Measurements from ENCODE around the gene GTF2A2. TPM values are rescaled to one million over a fixed set of nuclear protein-coding genes. Genes with fewer than 3 reads are reported as not detected.

The GTF2A2 gene
- polyA plus RNA-seq, 1 donor (not counting 4 experiments of a cell fraction or from before 2014, with no cell fraction given): 77.8 TPM

DNA sequence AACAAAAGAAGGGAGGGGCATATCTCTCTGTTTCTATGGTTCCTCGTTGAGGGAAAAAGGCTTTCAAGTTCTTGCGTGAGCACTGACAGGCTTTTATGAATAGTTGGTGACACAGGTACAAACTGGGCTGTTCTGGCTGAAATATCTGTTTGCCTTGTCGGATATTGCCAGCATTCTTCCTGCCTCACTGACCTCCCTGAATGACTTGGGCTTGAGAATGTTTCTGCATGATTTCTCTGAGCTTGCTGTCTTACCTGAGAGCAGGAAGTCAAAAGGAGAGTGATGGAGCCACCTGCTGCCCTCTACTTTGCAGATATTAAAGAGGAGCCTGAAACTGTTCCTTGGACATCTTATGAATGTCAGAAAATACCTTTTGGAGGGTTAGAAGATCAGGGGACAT is 40.9 kb downstream of the GTF2A2 start:
- H3K27ac ChIP-seq (ENCODE audit: control insufficient read depth, insufficient read depth, low read length): no peak overlapping the region
- TF ChIP-seq EZH2 (IDR thresholded peaks at IDR 0.05; ENCODE audit: low read length): no peak
- TF ChIP-seq, protein P1, sequence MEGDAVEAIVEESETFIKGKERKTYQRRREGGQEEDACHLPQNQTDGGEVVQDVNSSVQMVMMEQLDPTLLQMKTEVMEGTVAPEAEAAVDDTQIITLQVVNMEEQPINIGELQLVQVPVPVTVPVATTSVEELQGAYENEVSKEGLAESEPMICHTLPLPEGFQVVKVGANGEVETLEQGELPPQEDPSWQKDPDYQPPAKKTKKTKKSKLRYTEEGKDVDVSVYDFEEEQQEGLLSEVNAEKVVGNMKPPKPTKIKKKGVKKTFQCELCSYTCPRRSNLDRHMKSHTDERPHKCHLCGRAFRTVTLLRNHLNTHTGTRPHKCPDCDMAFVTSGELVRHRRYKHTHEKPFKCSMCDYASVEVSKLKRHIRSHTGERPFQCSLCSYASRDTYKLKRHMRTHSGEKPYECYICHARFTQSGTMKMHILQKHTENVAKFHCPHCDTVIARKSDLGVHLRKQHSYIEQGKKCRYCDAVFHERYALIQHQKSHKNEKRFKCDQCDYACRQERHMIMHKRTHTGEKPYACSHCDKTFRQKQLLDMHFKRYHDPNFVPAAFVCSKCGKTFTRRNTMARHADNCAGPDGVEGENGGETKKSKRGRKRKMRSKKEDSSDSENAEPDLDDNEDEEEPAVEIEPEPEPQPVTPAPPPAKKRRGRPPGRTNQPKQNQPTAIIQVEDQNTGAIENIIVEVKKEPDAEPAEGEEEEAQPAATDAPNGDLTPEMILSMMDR (optimal IDR thresholded peaks at IDR 0.05 in 1 of 3, IDR thresholded peaks at IDR 0.05 in 1 of 3, conservative IDR thresholded peaks at IDR 0.05 in 1 of 3; ENCODE audit: extremely low read depth in 1 of 3, insufficient read depth in 2 of 3, low read length in 3 of 3): no peak
- dilution Hi-C loops (cut with MboI; ENCODE audit: extremely low pct_ligation_motif_present, low sequenced_read_pairs): no loop called here
- H3K4me2 ChIP-seq (ENCODE audit: control insufficient read depth, extremely low read depth, insufficient read depth, low read depth, low read length): no peak overlapping the region
- H3K9ac ChIP-seq (ENCODE audit: control insufficient read depth, extremely low read depth, insufficient read depth, low read length): no peak overlapping the region
- H3K79me2 ChIP-seq (ENCODE audit: control insufficient read depth, insufficient read depth, low read length): no peaks in the 10 kb centered on the region
- DNase-seq (ENCODE audit: low read depth, low spot score) (no peak), FAIRE-seq (no peak)
- no peaks in the 10 kb centered on the region for H3K36me3 ChIP-seq (ENCODE audit: control insufficient read depth in 2 of 2, extremely low read depth in 1 of 2, insufficient read depth in 2 of 2, low read length in 2 of 2)
- no peaks in the 10 kb centered on the region for H4K20me1 ChIP-seq (ENCODE audit: control insufficient read depth, extremely low read depth, insufficient read depth, low read length)
- no peaks in the 10 kb centered on the region for H3K9me1 ChIP-seq (ENCODE audit: control insufficient read depth, extremely low read depth, insufficient read depth, low read length)
- H2AFZ ChIP-seq (ENCODE audit: control insufficient read depth, low read length): no peak overlapping the region
- H3K4me1 ChIP-seq (ENCODE audit: control insufficient read depth, extremely low read depth, insufficient read depth, low read length): no peaks in the 10 kb centered on the region
- H3K9me3 ChIP-seq (ENCODE audit: control insufficient read depth, low read depth, low read length): no peaks in the 10 kb centered on the region
- H3K27me3 ChIP-seq (ENCODE audit: control insufficient read depth, extremely low read depth, insufficient read depth, low read length): peaks cover 10% of the 10 kb centered on the region
- no peak overlapping the region for H3K4me3 ChIP-seq (ENCODE audit: control insufficient read depth in 2 of 3, extremely low read depth in 1 of 3, insufficient read depth in 2 of 3, low read depth in 1 of 3, low read length in 3 of 3)

DNA sequence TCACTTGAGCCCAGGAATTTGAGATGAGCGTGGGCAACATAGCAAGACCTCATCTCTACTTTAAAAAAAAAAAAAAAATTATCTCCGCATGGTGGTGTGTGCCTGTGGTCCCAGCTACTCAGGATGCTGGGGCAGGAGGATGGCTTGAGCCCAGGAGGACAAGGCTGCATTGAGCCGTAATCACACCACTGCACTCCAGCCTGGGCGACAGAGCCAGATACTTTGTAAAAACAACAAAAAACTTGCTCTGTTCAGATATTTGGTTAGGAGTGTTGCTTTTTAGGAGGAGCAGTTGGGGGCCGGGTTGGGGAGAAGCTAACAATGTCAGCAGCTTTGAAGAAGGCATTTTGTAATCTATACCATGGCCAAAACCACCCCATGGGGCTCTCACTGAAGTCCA is 41.7 kb downstream of the GTF2A2 start:
- dilution Hi-C loops (cut with MboI; ENCODE audit: extremely low pct_ligation_motif_present, low sequenced_read_pairs): no loop called here
- Histone ChIP-seq H3K27ac (ENCODE audit: control insufficient read depth, insufficient read depth, low read length) (no peak overlapping the region), H3K27me3 (ENCODE audit: control insufficient read depth, extremely low read depth, insufficient read depth, low read length) (peaks cover 10% of the 10 kb centered on the region), H2AFZ (ENCODE audit: control insufficient read depth, low read length) (no peak overlapping the region), H3K79me2 (ENCODE audit: control insufficient read depth, insufficient read depth, low read length) (no peaks in the 10 kb centered on the region), H3K9me1 (ENCODE audit: control insufficient read depth, extremely low read depth, insufficient read depth, low read length) (no peaks in the 10 kb centered on the region), H3K36me3 (ENCODE audit: control insufficient read depth in 2 of 2, extremely low read depth in 1 of 2, insufficient read depth in 2 of 2, low read length in 2 of 2) (no peaks in the 10 kb centered on the region), H3K4me3 (ENCODE audit: control insufficient read depth in 2 of 3, extremely low read depth in 1 of 3, insufficient read depth in 2 of 3, low read depth in 1 of 3, low read length in 3 of 3) (no peak overlapping the region), H4K20me1 (ENCODE audit: control insufficient read depth, extremely low read depth, insufficient read depth, low read length) (no peaks in the 10 kb centered on the region), H3K4me2 (ENCODE audit: control insufficient read depth, extremely low read depth, insufficient read depth, low read depth, low read length) (no peak overlapping the region), H3K4me1 (ENCODE audit: control insufficient read depth, extremely low read depth, insufficient read depth, low read length) (no peaks in the 10 kb centered on the region), H3K9me3 (ENCODE audit: control insufficient read depth, low read depth, low read length) (no peaks in the 10 kb centered on the region), H3K9ac (ENCODE audit: control insufficient read depth, extremely low read depth, insufficient read depth, low read length) (no peak overlapping the region)
- TF ChIP-seq, protein P1 (optimal IDR thresholded peaks at IDR 0.05 in 1 of 3, IDR thresholded peaks at IDR 0.05 in 1 of 3, conservative IDR thresholded peaks at IDR 0.05 in 1 of 3; ENCODE audit: extremely low read depth in 1 of 3, insufficient read depth in 2 of 3, low read length in 3 of 3): no peak
- TF ChIP-seq EZH2 (IDR thresholded peaks at IDR 0.05; ENCODE audit: low read length): no peak
- DNase-seq (ENCODE audit: low read depth, low spot score) (no peak), FAIRE-seq (no peak)

Measured in keratinocyte (primary cell).